C4-2B (cell line): ENCODE data around the gene GLI3.

Experiments used
- ZFX ChIP-seq: fragments of 450-650 bp; IDR thresholded peaks from 2 replicates; pipeline ENCODE4 v1.6.1; 2017
- TF ChIP-seq, protein P1 (sequence below): fragments of 450-650 bp; conservative IDR thresholded peaks from 2 replicates; pipeline ENCODE4 v1.5.1; 2017; ENCODE audit warnings: mild to moderate bottlenecking

- TF ChIP-seq, protein P1, sequence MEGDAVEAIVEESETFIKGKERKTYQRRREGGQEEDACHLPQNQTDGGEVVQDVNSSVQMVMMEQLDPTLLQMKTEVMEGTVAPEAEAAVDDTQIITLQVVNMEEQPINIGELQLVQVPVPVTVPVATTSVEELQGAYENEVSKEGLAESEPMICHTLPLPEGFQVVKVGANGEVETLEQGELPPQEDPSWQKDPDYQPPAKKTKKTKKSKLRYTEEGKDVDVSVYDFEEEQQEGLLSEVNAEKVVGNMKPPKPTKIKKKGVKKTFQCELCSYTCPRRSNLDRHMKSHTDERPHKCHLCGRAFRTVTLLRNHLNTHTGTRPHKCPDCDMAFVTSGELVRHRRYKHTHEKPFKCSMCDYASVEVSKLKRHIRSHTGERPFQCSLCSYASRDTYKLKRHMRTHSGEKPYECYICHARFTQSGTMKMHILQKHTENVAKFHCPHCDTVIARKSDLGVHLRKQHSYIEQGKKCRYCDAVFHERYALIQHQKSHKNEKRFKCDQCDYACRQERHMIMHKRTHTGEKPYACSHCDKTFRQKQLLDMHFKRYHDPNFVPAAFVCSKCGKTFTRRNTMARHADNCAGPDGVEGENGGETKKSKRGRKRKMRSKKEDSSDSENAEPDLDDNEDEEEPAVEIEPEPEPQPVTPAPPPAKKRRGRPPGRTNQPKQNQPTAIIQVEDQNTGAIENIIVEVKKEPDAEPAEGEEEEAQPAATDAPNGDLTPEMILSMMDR = no peak
- no peak for TF ChIP-seq ZFX
Observed at GRCh38 chr7:41938371-41938770, 298.6 kb downstream of the GLI3 start.
